Natural killer cell (primary cell): ENCODE data around the gene NOL4L. TPM values are rescaled to one million over a fixed set of nuclear protein-coding genes. Genes with fewer than 3 reads are reported as not detected.
A peak's percentile ranks its signal among the peaks of the same experiment; 100 is the strongest.

ENCODE experiments used
- ATAC-seq, 3 donors: fragments of 150-1000 bp in 2 of 3; fragments of 200-7000 bp in 1 of 3; cut with Tn5 transposase; 1 replicate in 1 of 3; 2 replicates in 2 of 3; pipeline ENCODE4 v1.10.0; 2021; ENCODE audit warnings: mild to moderate bottlenecking in 2 of 3, moderate library complexity in 2 of 3
- DNase-seq, 2 donors: peaks; one replicate each; pipeline versions ENCODE4 v3.0.0 to v3.0.0-alpha.2; 2013 to 2021; ENCODE audit warnings: mixed read lengths in 1 of 2
- H3K27ac ChIP-seq: one replicate; pipeline ENCODE4 v1.5.1; 2013; ENCODE audit warnings: mild to moderate bottlenecking, low read length
- H3K27me3 ChIP-seq: one replicate; pipeline ENCODE4 v1.6.1; 2013; ENCODE audit warnings: low read length; ENCODE audit not compliant: control insufficient read depth, insufficient read depth
- H3K36me3 ChIP-seq: one replicate; pipeline ENCODE4 v1.6.1; 2013; ENCODE audit warnings: low read length; ENCODE audit not compliant: control insufficient read depth, insufficient read depth
- H3K4me1 ChIP-seq: one replicate; pipeline ENCODE4 v1.6.1; 2013; ENCODE audit warnings: low read length; ENCODE audit not compliant: control insufficient read depth, insufficient read depth
- H3K4me3 ChIP-seq: one replicate; pipeline ENCODE4 v1.5.1; 2013; ENCODE audit warnings: low read length
- H3K9me3 ChIP-seq: one replicate; pipeline ENCODE4 v1.6.1; 2013; ENCODE audit warnings: low read length; ENCODE audit not compliant: control insufficient read depth, insufficient read depth
- H3K27ac Mint-ChIP-seq, 2 donors: one replicate each; pipeline ENCODE4 v1.8.0; 2022; ENCODE audit warnings: mild to moderate bottlenecking in 2 of 2, mixed read lengths in 2 of 2, moderate library complexity in 1 of 2
- H3K27me3 Mint-ChIP-seq, 2 donors: one replicate each; pipeline ENCODE4 v1.8.0; 2022; ENCODE audit warnings: low read depth in 2 of 2, mixed read lengths in 2 of 2
- H3K36me3 Mint-ChIP-seq: one replicate; pipeline ENCODE4 v1.8.0; 2022; ENCODE audit warnings: mixed read lengths
- H3K4me1 Mint-ChIP-seq, 2 donors: one replicate each; pipeline ENCODE4 v1.8.0; 2022; ENCODE audit warnings: mixed read lengths in 2 of 2
- H3K4me3 Mint-ChIP-seq: one replicate; pipeline ENCODE4 v1.8.0; 2022; ENCODE audit warnings: mild to moderate bottlenecking, moderate library complexity, mixed read lengths
- H3K9me3 Mint-ChIP-seq, 2 donors: one replicate each; pipeline ENCODE4 v1.8.0; 2022; ENCODE audit warnings: mixed read lengths in 2 of 2
- WGBS: methylation state at CpG from one replicate; pipeline ENCODE4 v1.1.7; 2013; ENCODE audit warnings: missing lambda C conversion rate; ENCODE audit not compliant: insufficient coverage; 5-methylcytosine and 5-hydroxymethylcytosine counted together
- intact Hi-C: fragments of 100-400 bp; cut with micrococcal nuclease; formaldehyde crosslinking; loops from one replicate; pipeline ENCODE4 v1.14.2; 2022
- total RNA-seq, 4 donors: library from RNA; stranded (reverse); fragments of 120-200 nt in 1 of 4; gene quantifications; one replicate each; pipeline versions ENCODE4 v1.2.3 to v1.2.4, GENCODE V29; 2013 to 2022
- TF ChIP-seq, protein P1 (sequence below): fragments of 200-600 bp; IDR thresholded peaks from one replicate; pipeline ENCODE4 v1.8.0; 2022; ENCODE audit warnings: antibody characterized with exemption

Gene NOL4L
- total RNA-seq, 3 donors from 2014 or later (not counting 1 experiment from before 2014, with no cell fraction given): 101 to 136 (median 114) TPM

GRCh38 chr20:32513031-32513866 is 71.9 kb downstream of the NOL4L start:
- H3K4me1 Mint-ChIP-seq: peaks cover 66 to 78% of the 10 kb centered on the region in 2 donors
- Histone ChIP-seq H3K27ac (no peak overlapping the region), H3K4me1 (peaks cover 69% of the 10 kb centered on the region), H3K4me3 (no peak overlapping the region), H3K36me3 (peaks cover 36% of the 10 kb centered on the region), H3K9me3 (no peaks in the 10 kb centered on the region), H3K27me3 (no peaks in the 10 kb centered on the region)
- 75% methylated on average over 18 of the region's 18 CpGs for WGBS
- TF ChIP-seq, protein P1, sequence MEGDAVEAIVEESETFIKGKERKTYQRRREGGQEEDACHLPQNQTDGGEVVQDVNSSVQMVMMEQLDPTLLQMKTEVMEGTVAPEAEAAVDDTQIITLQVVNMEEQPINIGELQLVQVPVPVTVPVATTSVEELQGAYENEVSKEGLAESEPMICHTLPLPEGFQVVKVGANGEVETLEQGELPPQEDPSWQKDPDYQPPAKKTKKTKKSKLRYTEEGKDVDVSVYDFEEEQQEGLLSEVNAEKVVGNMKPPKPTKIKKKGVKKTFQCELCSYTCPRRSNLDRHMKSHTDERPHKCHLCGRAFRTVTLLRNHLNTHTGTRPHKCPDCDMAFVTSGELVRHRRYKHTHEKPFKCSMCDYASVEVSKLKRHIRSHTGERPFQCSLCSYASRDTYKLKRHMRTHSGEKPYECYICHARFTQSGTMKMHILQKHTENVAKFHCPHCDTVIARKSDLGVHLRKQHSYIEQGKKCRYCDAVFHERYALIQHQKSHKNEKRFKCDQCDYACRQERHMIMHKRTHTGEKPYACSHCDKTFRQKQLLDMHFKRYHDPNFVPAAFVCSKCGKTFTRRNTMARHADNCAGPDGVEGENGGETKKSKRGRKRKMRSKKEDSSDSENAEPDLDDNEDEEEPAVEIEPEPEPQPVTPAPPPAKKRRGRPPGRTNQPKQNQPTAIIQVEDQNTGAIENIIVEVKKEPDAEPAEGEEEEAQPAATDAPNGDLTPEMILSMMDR: no peak
- DNase-seq (no peak), ATAC-seq (no peak)
- peak overlapping the region; percentile 22 for H3K4me3 Mint-ChIP-seq
- peaks cover 6% of the 10 kb centered on the region for H3K36me3 Mint-ChIP-seq
- H3K9me3 Mint-ChIP-seq: no peaks in the 10 kb centered on the region
- no peaks in the 10 kb centered on the region for H3K27me3 Mint-ChIP-seq
- H3K27ac Mint-ChIP-seq: peak overlapping the region; percentile 82 to 93
- intact Hi-C loops: no loop called here

- H3K4me3 Mint-ChIP-seq: peak overlapping the region; percentile 72
- peaks cover 6% of the 10 kb centered on the region for H3K36me3 Mint-ChIP-seq
- peak overlapping the region; percentile 79 for H3K27ac ChIP-seq
- TF ChIP-seq, protein P1: no peak
- peaks cover 66 to 86% of the 10 kb centered on the region in 2 donors for H3K4me1 Mint-ChIP-seq
- no peak for ATAC-seq
- peaks cover 74% of the 10 kb centered on the region for H3K4me1 ChIP-seq
- H3K9me3 ChIP-seq: no peaks in the 10 kb centered on the region
- H3K9me3 Mint-ChIP-seq: no peaks in the 10 kb centered on the region
- no peaks in the 10 kb centered on the region for H3K27me3 Mint-ChIP-seq
- no peaks in the 10 kb centered on the region for H3K27me3 ChIP-seq
- 62% methylated on average over 3 of the region's 3 CpGs for WGBS
- no peak for DNase-seq
- H3K27ac Mint-ChIP-seq: peak overlapping the region; percentile 93
- intact Hi-C loops: no loop called here
- H3K4me3 ChIP-seq: no peak overlapping the region
- peaks cover 24% of the 10 kb centered on the region for H3K36me3 ChIP-seq
Observed at GRCh38 chr20:32512047-32512385, 73.1 kb downstream of the NOL4L start.

DNA sequence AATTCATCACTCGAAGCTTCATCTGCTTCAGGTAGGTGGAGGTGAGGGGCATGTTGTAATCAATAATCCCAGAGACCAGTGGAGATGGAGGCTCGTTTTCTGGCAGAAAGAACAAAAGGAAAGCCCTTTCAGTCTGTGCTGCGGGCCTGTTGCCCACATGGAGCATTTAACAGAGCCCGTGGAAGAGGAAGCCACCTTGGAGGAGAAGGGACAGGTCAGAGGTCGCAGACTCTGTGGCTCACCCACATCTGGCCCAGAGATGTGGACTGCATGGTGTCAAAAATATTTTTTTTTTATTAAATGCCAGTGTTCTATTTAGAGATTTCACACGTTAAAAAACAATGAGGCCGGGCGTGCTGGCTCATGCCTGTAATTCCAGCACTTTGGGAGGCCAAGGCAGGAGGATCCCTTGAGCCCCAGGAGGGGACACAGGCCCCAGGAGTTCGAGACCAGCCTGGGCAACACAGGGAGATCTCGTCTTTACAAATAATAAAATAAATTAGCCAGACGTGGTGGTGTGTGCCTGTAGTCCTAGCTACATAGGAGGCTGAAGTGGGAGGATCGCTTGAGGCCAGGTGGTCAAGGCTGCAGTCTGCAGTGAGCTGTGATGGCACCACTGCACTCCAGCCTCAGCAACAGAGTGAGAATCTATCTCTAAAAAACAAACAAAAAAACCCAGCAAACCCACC is 73.6 kb downstream of the NOL4L start:
- ATAC-seq: no peak
- Histone ChIP-seq H3K9me3 (no peaks in the 10 kb centered on the region), H3K4me3 (no peak overlapping the region), H3K27ac (peak overlapping the region; percentile 79), H3K4me1 (peaks cover 76% of the 10 kb centered on the region), H3K27me3 (no peaks in the 10 kb centered on the region), H3K36me3 (peaks cover 20% of the 10 kb centered on the region)
- TF ChIP-seq, protein P1: no peak
- WGBS: 62% methylated on average over 12 of the region's 12 CpGs
- Mint-ChIP-seq H3K27ac (peak overlapping the region; percentile 93), H3K9me3 (no peaks in the 10 kb centered on the region), H3K36me3 (peaks cover 6% of the 10 kb centered on the region), H3K27me3 (no peaks in the 10 kb centered on the region), H3K4me1 (peaks cover 65 to 84% of the 10 kb centered on the region in 2 donors), H3K4me3 (peak overlapping the region; percentile 45)
- intact Hi-C loops: no loop called here
- no peak for DNase-seq
